HepG2 (cell line): ENCODE data around the gene FBXW12. TPM values are rescaled to one million over a fixed set of nuclear protein-coding genes. Genes with fewer than 3 reads are reported as not detected.

ENCODE experiments used
- BORCS8-MEF2B ChIP-seq: sonication (generic); formaldehyde crosslinking; IDR thresholded peaks from 2 replicates; pipeline ENCODE4 v1.8.0; 2022; ENCODE audit warnings: mild to moderate bottlenecking, missing genetic modification reagents
- CBX1 ChIP-seq: IDR thresholded peaks from one replicate; pipeline ENCODE4 v1.6.1; 2016; ENCODE audit warnings: antibody characterized with exemption, low read depth
- ELF4 ChIP-seq: sonication (generic); formaldehyde crosslinking; IDR thresholded peaks from 2 replicates; pipeline ENCODE4 v1.5.0; 2020; ENCODE audit warnings: missing genetic modification reagents, mild to moderate bottlenecking, moderate library complexity, borderline replicate concordance
- HNF4A ChIP-seq: sonication (generic); formaldehyde crosslinking; IDR thresholded peaks from 2 replicates; pipeline ENCODE4 v1.4.0; 2020; ENCODE audit warnings: missing genetic modification reagents
- IKZF1 ChIP-seq: fragments of 450-650 bp; IDR thresholded peaks from 2 replicates; pipeline ENCODE4 v1.7.1; 2016
- ISL2 ChIP-seq: sonication (generic); formaldehyde crosslinking; IDR thresholded peaks from 2 replicates; pipeline ENCODE4 v1.5.0; 2020; ENCODE audit warnings: missing genetic modification reagents
- KDM5B ChIP-seq: sonication (generic); formaldehyde crosslinking; IDR thresholded peaks from 2 replicates; pipeline ENCODE4 v1.4.0; 2020; ENCODE audit warnings: missing genetic modification reagents, mild to moderate bottlenecking, borderline replicate concordance
- MAZ ChIP-seq, 2 experiments: sonication (generic) in 1 of 2; formaldehyde crosslinking in 1 of 2; IDR thresholded peaks; 2 replicates each; pipeline versions ENCODE4 v1.5.0 to v1.6.1; 2012 to 2020; ENCODE audit warnings: low read depth in 2 of 2, mild to moderate bottlenecking in 2 of 2, borderline replicate concordance in 1 of 2, improper control_type of control experiment in 1 of 2, low read length in 1 of 2, missing genetic modification reagents in 1 of 2, moderate library complexity in 1 of 2
- MIER3 ChIP-seq: IDR thresholded peaks from 2 replicates; pipeline ENCODE4 v1.6.1; 2016; ENCODE audit warnings: missing compliant biosample characterization, borderline replicate concordance
- NFKBIZ ChIP-seq: IDR thresholded peaks from 2 replicates; pipeline ENCODE4 v1.6.1; 2018; ENCODE audit warnings: missing genetic modification reagents, missing compliant biosample characterization
- PHF20 ChIP-seq: sonication (generic); formaldehyde crosslinking; IDR thresholded peaks from 2 replicates; pipeline ENCODE4 v1.5.0; 2020; ENCODE audit warnings: mild to moderate bottlenecking, missing genetic modification reagents
- POGZ ChIP-seq: sonication (generic); formaldehyde crosslinking; IDR thresholded peaks from 2 replicates; pipeline ENCODE4 v1.4.0; 2020; ENCODE audit warnings: mild to moderate bottlenecking, missing genetic modification reagents
- POLR2G ChIP-seq: fragments of 200-400 bp; formaldehyde crosslinking; IDR thresholded peaks from 2 replicates; pipeline ENCODE4 v1.6.1; 2018; ENCODE audit warnings: mild to moderate bottlenecking, low read depth, low read length, moderate library complexity
- RBFOX2 ChIP-seq: fragments of 200-400 bp; formaldehyde crosslinking; IDR thresholded peaks from 2 replicates; pipeline ENCODE4 v1.6.1; 2017; ENCODE audit warnings: low read depth, mild to moderate bottlenecking, low read length
- SNAPC2 ChIP-seq: sonication (generic); formaldehyde crosslinking; IDR thresholded peaks from 2 replicates; pipeline ENCODE4 v1.8.1; 2022; ENCODE audit warnings: mild to moderate bottlenecking, missing genetic modification reagents
- SRSF9 ChIP-seq: fragments of 200-400 bp; formaldehyde crosslinking; IDR thresholded peaks from 2 replicates; pipeline ENCODE4 v1.6.1; 2018; ENCODE audit warnings: borderline replicate concordance, mild to moderate bottlenecking, low read depth, low read length; ENCODE audit not compliant: insufficient read depth, poor library complexity, severe bottlenecking
- TOPORS ChIP-seq: sonication (generic); formaldehyde crosslinking; IDR thresholded peaks from 2 replicates; pipeline ENCODE4 v1.8.0; 2023; ENCODE audit warnings: mild to moderate bottlenecking, missing genetic modification reagents
- ZBTB38 ChIP-seq: sonication (generic); formaldehyde crosslinking; IDR thresholded peaks from 2 replicates; pipeline ENCODE4 v1.5.1; 2020; ENCODE audit warnings: mild to moderate bottlenecking, missing genetic modification reagents
- ZNF124 ChIP-seq: sonication (generic); formaldehyde crosslinking; IDR thresholded peaks from 2 replicates; pipeline ENCODE4 v1.4.0; 2020; ENCODE audit warnings: missing genetic modification reagents
- ZNF251 ChIP-seq: sonication (generic); formaldehyde crosslinking; IDR thresholded peaks from 2 replicates; pipeline ENCODE4 v1.9.0; 2021; ENCODE audit warnings: mild to moderate bottlenecking, missing genetic modification reagents
- ZNF264 ChIP-seq: sonication (generic); formaldehyde crosslinking; IDR thresholded peaks from 2 replicates; pipeline ENCODE4 v1.4.0; 2020; ENCODE audit warnings: missing genetic modification reagents
- ZNF350 ChIP-seq: sonication (generic); formaldehyde crosslinking; IDR thresholded peaks from 2 replicates; pipeline ENCODE4 v1.4.0; 2020; ENCODE audit warnings: mild to moderate bottlenecking, low read depth, missing genetic modification reagents, borderline replicate concordance
- ZNF441 ChIP-seq: sonication (generic); formaldehyde crosslinking; IDR thresholded peaks from 2 replicates; pipeline ENCODE4 v1.7.0; 2021; ENCODE audit warnings: missing genetic modification reagents, borderline replicate concordance
- ZNF652 ChIP-seq: IDR thresholded peaks from 2 replicates; pipeline ENCODE4 v1.6.1; 2016; ENCODE audit warnings: low read depth, borderline replicate concordance
- ZNF773 ChIP-seq: sonication (generic); formaldehyde crosslinking; IDR thresholded peaks from 2 replicates; pipeline ENCODE4 v1.4.0; 2020; ENCODE audit warnings: missing genetic modification reagents, borderline replicate concordance
- polyA plus RNA-seq, 8 experiments: library from polyadenylated mRNA; depleted of rRNA in 3 of 8; stranded (reverse) in 7 of 8; unstranded in 1 of 8; fragments of >200 nt; fragmentation: Illumina TruSeq in 4 of 8; extraction: Trizol in 4 of 8; gene quantifications; 2 replicates each; pipeline versions ENCODE4 v1.2.1 to v1.2.3, GENCODE V29; 2011 to 2016; ENCODE audit warnings: low read depth in 4 of 8, missing spikeins in 1 of 8, mixed read lengths in 1 of 8; ENCODE audit not compliant: insufficient read depth in 1 of 8
- total RNA-seq, 5 experiments: library from RNA; depleted of rRNA; stranded (reverse); fragments of >200 nt; fragmentation: Illumina TruSeq; extraction: Trizol; gene quantifications; 2 replicates each; pipeline ENCODE4 v1.2.3, GENCODE V29; 2016; ENCODE audit warnings: low read depth in 1 of 5
- TF ChIP-seq, protein P1 (sequence below): IDR thresholded peaks from 2 replicates; pipeline ENCODE4 v1.6.1; 2012; ENCODE audit warnings: low read depth, low read length, improper control_type of control experiment
- TF ChIP-seq, protein P2 (sequence below): sonication (generic); formaldehyde crosslinking; IDR thresholded peaks from 2 replicates; pipeline ENCODE4 v1.5.0; 2020; ENCODE audit warnings: missing genetic modification reagents
- TF ChIP-seq, protein P3 (sequence below): IDR thresholded peaks from 2 replicates; pipeline ENCODE4 v1.6.1; 2016; ENCODE audit warnings: missing compliant biosample characterization, missing genetic modification reagents, borderline replicate concordance
- TF ChIP-seq, protein P4 (sequence below): sonication (generic); formaldehyde crosslinking; IDR thresholded peaks from 2 replicates; pipeline ENCODE4 v1.4.0; 2020; ENCODE audit warnings: mild to moderate bottlenecking, missing genetic modification reagents

The FBXW12 gene
- total and polyA plus RNA-seq, 2 of the 13 experiments (the other 11 are each of a cell fraction or from before 2014, with no cell fraction given), result not detected

DNA sequence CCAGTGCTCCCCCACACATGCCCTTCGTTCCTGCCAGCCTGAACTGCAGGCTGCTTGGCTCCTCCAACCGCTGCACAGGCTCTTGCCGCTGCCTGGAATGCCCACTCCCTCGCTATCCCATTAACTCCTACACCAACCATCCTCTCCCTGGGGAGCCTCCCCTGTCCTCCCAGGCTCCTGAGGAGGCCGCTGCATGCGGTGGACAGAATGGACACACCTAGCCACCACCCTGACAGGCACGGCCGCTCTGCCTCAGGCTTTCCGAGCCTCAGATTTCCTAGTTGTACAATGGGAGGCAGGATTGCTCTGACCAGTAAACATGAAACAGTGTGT lies 55.6 kb downstream of the FBXW12 start (continued):
- TF ChIP-seq, protein P1, sequence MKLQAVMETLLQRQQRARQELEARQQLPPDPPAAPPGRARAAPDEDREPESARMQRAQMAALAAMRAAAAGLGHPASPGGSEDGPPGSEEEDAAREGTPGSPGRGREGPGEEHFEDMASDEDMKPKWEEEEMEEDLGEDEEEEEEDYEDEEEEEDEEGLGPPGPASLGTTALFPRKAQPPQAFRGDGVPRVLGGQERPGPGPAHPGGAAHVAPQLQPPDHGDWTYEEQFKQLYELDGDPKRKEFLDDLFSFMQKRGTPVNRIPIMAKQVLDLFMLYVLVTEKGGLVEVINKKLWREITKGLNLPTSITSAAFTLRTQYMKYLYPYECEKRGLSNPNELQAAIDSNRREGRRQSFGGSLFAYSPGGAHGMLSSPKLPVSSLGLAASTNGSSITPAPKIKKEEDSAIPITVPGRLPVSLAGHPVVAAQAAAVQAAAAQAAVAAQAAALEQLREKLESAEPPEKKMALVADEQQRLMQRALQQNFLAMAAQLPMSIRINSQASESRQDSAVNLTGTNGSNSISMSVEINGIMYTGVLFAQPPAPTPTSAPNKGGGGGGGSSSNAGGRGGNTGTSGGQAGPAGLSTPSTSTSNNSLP, result no peak
- TF ChIP-seq POLR2G (0 out of 2 replicates have a peak, but pooled peaks have one; percentile 38), PHF20 (CRISPR knock-in tag) (no peak), ZNF264 (CRISPR knock-in tag) (no peak), TOPORS (CRISPR knock-in tag) (no peak), ELF4 (CRISPR knock-in tag) (no peak), ZNF441 (CRISPR knock-in tag) (no peak), ZNF773 (CRISPR knock-in tag) (no peak), ZNF652 (CRISPR knock-in tag) (no peak), ZBTB38 (no peak), BORCS8-MEF2B (no peak), ZNF124 (no peak), KDM5B (no peak), ZNF251 (CRISPR knock-in tag) (no peak), IKZF1 (no peak), POGZ (CRISPR knock-in tag) (no peak), MAZ (IDR thresholded peaks at IDR 0.05; ENCODE audit: borderline replicate concordance, low read depth, low read length) (no peak), MAZ (CRISPR knock-in tag; IDR thresholded peaks at IDR 0.05; ENCODE audit: low read depth) (0 out of 2 replicates have a peak, but pooled peaks have one; percentile 4), SRSF9 (no peak), ISL2 (no peak), ZNF350 (CRISPR knock-in tag) (no peak), RBFOX2 (peak; percentile 62; the same call in 1 of the 2 replicates), MIER3 (CRISPR knock-in tag) (no peak), SNAPC2 (CRISPR knock-in tag) (no peak), HNF4A (CRISPR knock-in tag) (no peak), CBX1 (no peak), NFKBIZ (CRISPR knock-in tag) (no peak)
- TF ChIP-seq, protein P2, sequence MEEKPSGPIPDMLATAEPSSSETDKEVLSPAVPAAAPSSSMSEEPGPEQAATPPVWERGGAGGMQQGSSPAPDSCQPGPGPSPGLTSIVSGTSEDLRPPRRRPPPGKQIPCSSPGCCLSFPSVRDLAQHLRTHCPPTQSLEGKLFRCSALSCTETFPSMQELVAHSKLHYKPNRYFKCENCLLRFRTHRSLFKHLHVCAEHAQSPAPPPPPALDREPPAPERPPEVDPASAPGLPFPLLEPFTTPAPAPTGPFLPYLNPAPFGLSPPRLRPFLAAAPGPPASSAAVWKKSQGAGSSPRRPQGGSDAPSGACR, result no peak
- TF ChIP-seq, protein P3, sequence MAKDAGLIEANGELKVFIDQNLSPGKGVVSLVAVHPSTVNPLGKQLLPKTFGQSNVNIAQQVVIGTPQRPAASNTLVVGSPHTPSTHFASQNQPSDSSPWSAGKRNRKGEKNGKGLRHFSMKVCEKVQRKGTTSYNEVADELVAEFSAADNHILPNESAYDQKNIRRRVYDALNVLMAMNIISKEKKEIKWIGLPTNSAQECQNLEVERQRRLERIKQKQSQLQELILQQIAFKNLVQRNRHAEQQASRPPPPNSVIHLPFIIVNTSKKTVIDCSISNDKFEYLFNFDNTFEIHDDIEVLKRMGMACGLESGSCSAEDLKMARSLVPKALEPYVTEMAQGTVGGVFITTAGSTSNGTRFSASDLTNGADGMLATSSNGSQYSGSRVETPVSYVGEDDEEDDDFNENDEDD (CRISPR knock-in tag), result no peak
- TF ChIP-seq, protein P4, sequence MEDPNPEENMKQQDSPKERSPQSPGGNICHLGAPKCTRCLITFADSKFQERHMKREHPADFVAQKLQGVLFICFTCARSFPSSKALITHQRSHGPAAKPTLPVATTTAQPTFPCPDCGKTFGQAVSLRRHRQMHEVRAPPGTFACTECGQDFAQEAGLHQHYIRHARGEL (CRISPR knock-in tag), result no peak
